ENCODE data around the gene CTNND1.
"Not testable (repeated sequence)": the region's sequence is repeated elsewhere in the genome, so short reads cannot be mapped to it uniquely, and the experiment has no call there.

CTNND1 gene

DNA sequence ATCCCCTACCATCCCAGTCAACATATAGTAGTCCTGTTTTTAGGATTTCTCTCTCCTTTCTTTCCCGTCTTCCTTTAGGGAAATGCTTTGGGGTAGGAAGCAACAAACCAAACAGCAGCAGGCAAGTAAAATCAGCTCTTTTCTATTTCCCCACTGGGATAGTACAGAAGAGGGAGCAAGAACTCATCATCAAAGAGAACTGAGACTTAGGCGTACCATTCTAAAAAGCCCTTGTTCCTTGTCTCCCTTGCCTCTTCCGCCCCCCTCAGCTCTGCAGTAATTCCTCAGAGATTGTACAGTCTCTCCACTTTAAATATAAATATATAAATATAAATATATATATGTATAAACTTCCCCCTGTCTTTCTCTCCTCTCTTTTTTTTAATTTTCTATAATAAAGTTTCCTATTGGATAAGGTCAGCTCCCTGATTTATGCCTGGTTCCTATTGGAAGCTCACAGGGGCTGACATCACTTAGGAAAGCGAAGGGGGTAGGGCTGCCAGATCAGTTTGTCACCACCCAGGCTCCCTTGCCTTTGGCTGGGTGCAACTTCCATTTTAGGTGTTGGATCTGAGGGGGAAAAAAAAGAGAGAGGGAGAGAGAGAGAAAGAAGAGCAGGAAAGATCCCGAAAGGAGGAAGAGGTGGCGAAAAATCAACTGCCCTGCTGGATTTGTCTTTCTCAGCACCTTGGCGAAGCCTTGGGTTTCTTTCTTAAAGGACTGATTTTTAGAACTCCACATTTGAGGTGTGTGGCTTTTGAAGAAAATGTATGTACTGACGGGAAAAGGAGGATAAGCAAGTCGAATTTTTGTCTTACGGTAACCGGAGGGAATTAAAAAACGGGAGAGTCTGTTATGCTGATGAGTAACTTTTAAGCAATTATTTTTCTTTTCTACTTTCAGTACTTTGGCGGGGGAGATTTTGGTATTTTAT lies at the start of gene CTNND1:
CTNND1 (plus strand) TSS at position 502 of the 934 bp plus-strand sequence. CDS start 29,677 bp downstream, outside the sequence.
- no peak for DNase-seq (ENCODE audit: low read depth in 2 of 2)

DNA sequence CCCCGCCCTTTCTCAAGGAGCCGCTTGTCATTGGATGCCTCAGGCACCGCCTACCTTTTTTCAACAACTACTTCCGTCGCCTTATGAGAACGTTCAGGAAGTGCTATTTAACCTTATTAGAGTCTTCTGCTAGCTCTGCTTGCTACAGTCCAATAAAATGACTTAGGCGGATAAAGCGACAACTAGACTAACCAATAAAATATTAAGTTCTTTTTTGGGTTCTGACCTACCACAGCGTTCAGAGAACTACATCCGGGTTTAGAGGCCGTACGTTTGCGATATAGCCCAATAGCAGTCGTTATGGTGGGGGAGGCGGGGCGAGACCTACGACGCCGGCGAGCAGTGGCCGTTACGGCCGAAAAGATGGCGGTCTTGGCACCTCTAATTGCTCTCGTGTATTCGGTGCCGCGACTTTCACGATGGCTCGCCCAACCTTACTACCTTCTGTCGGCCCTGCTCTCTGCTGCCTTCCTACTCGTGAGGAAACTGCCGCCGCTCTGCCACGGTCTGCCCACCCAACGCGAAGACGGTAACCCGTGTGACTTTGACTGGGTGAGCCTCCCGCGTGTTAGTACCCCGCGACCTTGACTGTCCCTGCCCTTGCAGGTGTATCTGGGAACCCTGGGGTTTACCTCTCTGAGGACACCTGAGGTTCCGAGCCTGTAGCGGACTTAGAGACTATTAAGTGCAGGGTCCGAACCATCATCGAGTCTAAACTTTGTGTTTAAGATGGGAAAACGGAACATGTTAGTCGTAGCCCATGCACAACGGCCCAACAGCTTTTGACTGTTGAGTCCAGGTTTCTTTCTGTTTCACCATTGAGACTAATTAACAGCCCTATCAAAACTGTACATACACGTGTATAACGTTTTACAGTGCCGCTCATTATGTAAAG lies 49.1 kb upstream of the CTNND1 start, which contains the start of gene TMX2:
TMX2 (plus strand) TSS at position 338 of the 895 bp plus-strand sequence; CDS start at position 364, 26 bp downstream.
- DNase-seq (ENCODE audit: low read depth in 2 of 2): peak; percentile 83 to 84

DNA sequence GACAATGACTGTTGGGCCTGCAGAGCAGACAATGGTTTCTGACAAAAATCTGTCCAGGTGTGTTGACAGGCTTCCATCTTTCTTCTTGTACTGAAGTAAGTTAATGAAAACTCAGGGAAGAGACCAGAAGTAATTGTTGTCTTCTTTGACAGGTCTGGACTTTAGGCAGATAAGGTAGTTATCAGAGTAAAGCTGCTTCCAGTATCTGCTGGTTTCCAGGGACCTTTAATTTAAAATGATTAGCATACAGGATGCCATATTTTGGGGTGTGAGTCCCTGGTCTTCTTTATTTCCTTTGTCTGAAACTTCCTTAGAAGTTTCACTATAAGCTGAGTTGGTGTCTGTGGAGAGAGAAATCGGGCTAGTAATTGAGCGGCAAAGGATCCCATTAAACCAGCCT lies 47.8 kb upstream of the CTNND1 start:
- no peak for DNase-seq (ENCODE audit: low read depth in 2 of 2)

GRCh38 chr11:57716726-57717125 lies 44.9 kb upstream of the CTNND1 start:
- DNase-seq (ENCODE audit: low read depth in 2 of 2): not testable (repeated sequence)

GRCh38 chr11:57727185-57727584 lies 34.4 kb upstream of the CTNND1 start:
- no peak for DNase-seq (ENCODE audit: low read depth in 2 of 2)

DNA sequence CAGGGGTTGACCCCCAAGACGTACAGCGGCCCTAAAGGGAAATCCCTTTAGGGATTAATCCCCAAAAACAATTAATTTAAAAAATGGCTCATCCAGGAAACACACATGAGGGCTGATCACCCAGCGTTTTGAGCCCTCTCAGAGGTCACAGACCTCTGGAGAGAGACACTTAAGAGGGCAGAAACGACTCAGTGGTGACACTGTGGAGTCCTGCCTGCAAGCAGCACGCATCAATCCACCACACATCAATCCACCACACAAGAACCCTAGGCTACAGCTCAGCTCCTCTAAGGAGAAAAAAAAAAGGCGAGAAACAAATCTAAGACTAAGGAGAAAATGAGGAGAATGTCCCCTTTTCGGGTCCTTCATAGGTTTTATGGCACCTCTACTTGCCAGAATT lies 32.8 kb upstream of the CTNND1 start:
- DNase-seq (ENCODE audit: low read depth in 2 of 2): no peak

DNA sequence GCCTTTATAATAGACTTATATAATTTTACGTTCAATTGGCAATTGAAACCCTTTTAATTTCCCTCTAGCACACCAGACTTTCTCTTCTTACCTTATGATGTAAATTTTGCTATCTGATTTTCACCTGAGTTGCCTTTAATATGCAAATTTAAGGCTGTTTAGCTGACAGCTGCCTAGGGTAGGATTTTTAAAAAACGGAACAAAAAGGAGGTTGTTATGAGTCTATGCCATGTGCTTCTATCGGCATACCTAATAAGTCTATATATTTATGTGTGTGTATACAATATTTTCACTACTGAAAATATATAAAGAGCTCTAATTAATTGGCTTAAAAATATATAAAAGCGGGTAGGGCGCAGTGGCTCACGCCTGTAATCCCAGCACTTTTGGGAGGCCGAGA lies 32.1 kb upstream of the CTNND1 start:
- no peak for DNase-seq (ENCODE audit: low read depth in 2 of 2)

DNA sequence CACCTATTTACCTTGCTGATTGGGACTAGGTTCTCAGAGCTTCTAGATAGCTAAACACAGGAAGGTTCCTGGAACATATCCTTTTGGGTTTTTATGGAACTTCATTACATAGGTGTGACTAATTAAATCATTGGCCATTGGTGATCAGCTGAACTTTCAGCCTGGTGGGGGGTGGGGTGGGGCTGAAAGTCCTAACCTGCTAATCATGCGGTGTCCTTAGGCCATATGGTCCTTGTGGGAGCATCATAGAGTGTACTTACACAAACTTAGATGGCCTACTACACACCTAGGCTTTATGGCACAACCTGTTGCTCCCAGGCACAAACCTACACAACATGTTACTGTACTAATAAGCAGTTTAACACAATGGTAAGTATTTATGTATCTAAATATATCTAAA lies 28.9 kb upstream of the CTNND1 start:
- DNase-seq (ENCODE audit: low read depth in 2 of 2): no peak

- no peak for DNase-seq (ENCODE audit: low read depth in 2 of 2)
These were observed 25.8 kb upstream of the CTNND1 start for GRCh38 chr11:57735619-57736298.

- peak; percentile 95 to 96 for DNase-seq (ENCODE audit: low read depth in 2 of 2)
These were observed 20.2 kb upstream of the CTNND1 start, which contains the start of gene SELENOH for GRCh38 chr11:57741132-57742086. Gene SELENOH (plus strand): TSS chr11:57741491. CDS start chr11:57741596, 105 bp downstream.

GRCh38 chr11:57742087-57742452 lies 19.5 kb upstream of the CTNND1 start:
- DNase-seq (ENCODE audit: low read depth in 2 of 2): no peak

- no peak for DNase-seq (ENCODE audit: low read depth in 2 of 2)
These were observed 17.2 kb upstream of the CTNND1 start for GRCh38 chr11:57744357-57744756.

DNA sequence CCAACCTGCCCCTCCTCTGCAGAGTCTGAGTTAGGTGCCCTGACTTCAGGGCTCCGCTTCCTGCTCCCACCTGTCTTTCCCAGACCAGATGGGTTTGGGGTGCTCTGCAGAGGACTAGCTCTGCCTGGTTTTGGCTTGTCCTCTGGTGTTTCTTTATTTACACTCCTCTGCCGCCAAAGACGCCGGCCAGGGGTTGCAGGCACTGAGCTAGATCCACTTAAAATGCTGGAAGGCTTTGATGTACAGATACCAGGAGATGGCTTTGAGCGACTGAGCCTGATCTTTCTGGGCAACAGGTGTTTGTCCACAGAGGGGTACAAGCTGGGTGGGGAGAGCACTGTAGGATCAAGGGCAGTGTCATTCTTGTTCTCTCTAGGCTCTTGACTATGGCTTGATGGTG lies 16.4 kb upstream of the CTNND1 start:
- DNase-seq (ENCODE audit: low read depth in 2 of 2): no peak

DNA sequence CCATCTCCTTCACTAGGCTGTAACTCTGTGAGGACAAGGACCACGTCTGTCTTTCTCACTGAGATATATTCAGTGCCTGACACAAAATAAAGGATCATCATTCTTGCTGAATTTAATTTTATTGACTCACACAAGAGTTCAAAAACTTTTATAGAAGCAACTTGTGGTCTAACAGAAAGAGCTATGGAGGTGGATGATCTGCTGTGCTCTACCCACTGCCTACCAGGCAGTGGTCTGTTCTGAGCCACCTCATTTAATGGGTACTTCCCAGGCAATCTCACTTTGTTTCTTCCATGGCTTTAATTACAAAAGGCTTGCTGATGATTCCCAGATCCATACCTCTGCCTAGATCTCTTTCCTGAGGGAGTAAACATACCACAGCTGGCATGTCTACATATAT lies 14.7 kb upstream of the CTNND1 start:
- DNase-seq (ENCODE audit: low read depth in 2 of 2): no peak

- DNase-seq (ENCODE audit: low read depth in 2 of 2): no peak
These were observed 10.4 kb upstream of the CTNND1 start for GRCh38 chr11:57751176-57751575.

DNA sequence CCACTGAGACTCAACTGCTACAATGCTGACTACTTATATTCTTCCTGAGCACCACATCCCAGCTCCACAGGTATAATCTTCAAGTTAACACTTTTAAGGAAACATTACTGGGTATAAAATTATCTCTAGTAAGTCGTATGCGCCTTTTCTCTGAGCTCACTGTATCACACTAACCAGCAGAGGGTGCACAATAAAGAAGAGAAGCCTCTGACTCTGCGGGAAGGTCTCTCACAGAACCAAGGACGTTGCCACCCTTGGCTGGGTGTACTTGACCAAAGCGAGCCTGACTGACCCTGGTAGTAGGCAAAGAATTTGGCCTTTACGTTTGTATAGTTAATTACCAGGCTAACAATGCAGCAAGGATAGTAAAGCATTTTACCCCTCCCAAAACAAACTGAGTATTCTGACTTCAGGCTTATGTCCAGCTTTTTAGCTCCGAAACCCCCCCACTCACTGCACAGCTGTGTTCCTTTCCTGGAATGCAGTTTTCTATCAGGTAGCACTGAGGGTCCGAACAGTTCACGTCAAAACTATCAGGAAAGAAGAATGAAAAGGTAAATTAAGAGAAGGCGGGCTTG lies 9.8 kb upstream of the CTNND1 start, which contains the start of gene BTBD18:
BTBD18 (minus strand) TSS at position 144 of the 578 bp plus-strand sequence. CDS start 631 bp downstream, outside the sequence.
- no peak for DNase-seq (ENCODE audit: low read depth in 2 of 2)

DNA sequence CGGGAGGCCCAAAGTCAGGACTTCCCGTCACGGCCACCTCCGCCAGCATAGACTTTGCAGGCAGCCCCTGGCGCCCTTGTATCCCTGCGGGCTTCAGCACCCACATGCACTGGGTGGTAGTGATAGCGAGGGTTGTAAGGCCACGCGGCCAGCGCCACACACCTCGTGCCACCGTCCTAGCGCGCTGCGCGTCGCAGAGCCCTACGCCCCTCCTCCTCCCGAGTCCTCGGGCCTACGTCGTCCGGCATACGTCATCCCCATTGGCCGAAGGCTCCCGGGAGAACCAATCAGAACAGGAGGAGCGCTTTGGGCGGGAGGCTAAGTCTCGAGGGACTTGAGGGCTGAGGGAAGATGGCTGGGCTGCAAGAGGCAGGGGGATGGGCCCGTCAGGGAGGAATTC lies 8.6 kb upstream of the CTNND1 start:
- no peak for DNase-seq (ENCODE audit: low read depth in 2 of 2)

DNA sequence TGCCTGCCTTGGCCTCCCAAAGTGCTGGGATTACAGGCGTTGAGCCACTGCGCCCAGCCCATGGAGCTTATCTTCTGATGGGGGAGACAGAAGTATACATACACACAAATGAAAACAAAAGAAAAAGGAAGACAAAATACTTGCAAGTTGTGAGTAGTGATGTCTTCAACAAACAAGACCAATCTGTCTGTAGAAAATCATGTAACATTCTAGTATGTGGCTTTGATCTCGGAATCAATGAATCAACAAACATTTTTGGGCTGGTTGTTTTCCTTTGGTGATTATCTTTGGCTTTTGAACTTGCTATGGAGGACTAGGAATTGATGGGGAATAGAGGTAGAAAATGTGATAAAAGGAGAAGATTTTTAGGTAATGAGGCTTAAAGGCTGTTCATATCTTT lies 3.4 kb upstream of the CTNND1 start:
- DNase-seq (ENCODE audit: low read depth in 2 of 2): no peak

DNA sequence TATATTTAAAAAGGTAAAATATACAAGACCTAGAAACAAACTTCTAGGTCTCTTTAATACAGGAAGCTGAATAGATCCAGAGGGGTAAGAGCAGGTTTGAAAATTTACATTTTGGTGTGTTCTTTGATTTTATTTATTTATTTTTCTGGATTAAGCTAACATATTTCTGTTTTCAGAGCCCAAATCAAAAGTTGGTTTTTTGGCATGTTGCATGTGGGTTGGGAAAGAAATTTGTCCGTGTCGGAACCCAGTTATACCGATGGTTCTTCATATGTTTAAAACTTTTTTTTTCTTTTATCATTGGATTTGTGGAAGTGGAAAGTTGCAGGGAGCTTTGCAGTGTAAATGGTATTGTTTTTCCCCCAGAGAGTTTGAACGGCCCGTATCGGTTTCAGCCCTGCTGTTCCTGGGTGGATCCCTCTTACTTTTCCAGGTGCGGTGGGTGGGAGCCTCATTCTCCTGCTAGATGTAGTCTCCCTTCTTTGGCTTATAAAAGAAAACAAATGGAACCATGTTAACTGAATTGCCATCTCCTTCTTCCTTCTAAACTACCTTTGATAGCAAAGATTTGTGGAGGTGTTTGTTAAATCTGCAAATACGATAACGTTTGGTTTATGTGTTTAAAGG lies 746 bp downstream of the CTNND1 start:
- DNase-seq (ENCODE audit: low read depth in 2 of 2): no peak

DNA sequence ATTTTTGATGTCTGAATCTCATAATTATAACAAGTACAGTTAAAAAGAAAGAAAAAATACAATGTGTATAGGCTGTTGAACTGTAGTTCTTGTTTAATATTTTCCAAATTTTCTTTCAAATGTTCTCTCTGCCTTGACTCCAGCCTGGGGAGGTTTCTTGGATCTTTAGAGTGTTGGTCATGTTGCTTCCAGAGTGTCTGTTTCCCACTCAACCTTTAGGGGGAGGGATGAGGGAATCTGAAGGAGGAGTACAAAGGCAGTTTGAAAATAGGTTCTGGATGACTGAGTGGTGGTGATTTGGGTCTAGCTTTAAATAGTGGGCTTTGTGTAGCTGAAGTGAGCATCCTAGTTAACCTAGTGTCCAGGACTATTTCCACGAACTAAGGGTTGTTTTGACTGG lies 2.0 kb downstream of the CTNND1 start:
- no peak for DNase-seq (ENCODE audit: low read depth in 2 of 2)
